OCI-LY7 (cell line): ENCODE results near the gene FNTB. TPM values are rescaled to one million over a fixed set of nuclear protein-coding genes. Genes with fewer than 3 reads are reported as not detected.

ENCODE experiments used
- BruUV-seq: library from RNA; stranded (reverse); fragments of 400-500 nt; replicated peaks from 2 replicates; lab custom pipeline; 2021; lab: Mats Ljungman, UMichigan
- CTCF ChIA-PET: fragments of 300-600 bp; sonication (Branson Sonifier 250); formaldehyde crosslinking; loops from one replicate; lab custom pipeline; 2022; ENCODE audit warnings: antibody characterized with exemption; ENCODE audit not compliant: unreplicated experiment; lab: Charles Lee
- POLR2A ChIA-PET: fragments of 300-600 bp; sonication (Branson Sonifier 250); formaldehyde crosslinking; loops from one replicate; lab custom pipeline; 2022; ENCODE audit warnings: antibody characterized with exemption; lab: Charles Lee
- DNase-seq: peaks from one replicate; pipeline ENCODE4 v3.0.0-alpha.2; 2015; ENCODE audit warnings: low spot score
- H2AFZ ChIP-seq: fragments of 200-600 bp; sonication (generic), shearing (Covaris generic); 2 replicates; pipeline ENCODE4 v1.6.1; 2014; ENCODE audit warnings: mild to moderate bottlenecking, antibody characterized with exemption, low read length, moderate library complexity
- H3K27ac ChIP-seq: fragments of 200-600 bp; sonication (generic); 2 replicates; pipeline ENCODE4 v1.5.1; 2014; ENCODE audit warnings: mixed run types, low read depth, mild to moderate bottlenecking, moderate library complexity, low read length, inconsistent platforms; ENCODE audit not compliant: poor library complexity, severe bottlenecking
- H3K36me3 ChIP-seq: fragments of 200-600 bp; sonication (generic); 2 replicates; pipeline ENCODE4 v1.6.1; 2014; ENCODE audit warnings: mild to moderate bottlenecking, antibody characterized with exemption, low read length, moderate library complexity, mixed read lengths; ENCODE audit not compliant: insufficient read depth
- H3K4me1 ChIP-seq: fragments of 200-600 bp; sonication (generic); 2 replicates; pipeline ENCODE4 v1.5.1; 2014; ENCODE audit warnings: mild to moderate bottlenecking, low read length; ENCODE audit not compliant: insufficient read depth, poor library complexity, severe bottlenecking
- H3K4me2 ChIP-seq: fragments of 200-600 bp; sonication (generic); 2 replicates; pipeline ENCODE4 v1.6.1; 2014; ENCODE audit warnings: mild to moderate bottlenecking, low read length
- H3K4me3 ChIP-seq: fragments of 200-600 bp; sonication (generic); 2 replicates; pipeline ENCODE4 v1.5.1; 2014; ENCODE audit warnings: mild to moderate bottlenecking, low read depth, low read length; ENCODE audit not compliant: poor library complexity, severe bottlenecking
- H3K79me2 ChIP-seq: fragments of 200-600 bp; sonication (generic); 2 replicates; pipeline ENCODE4 v1.6.1; 2016; ENCODE audit warnings: low read depth, mild to moderate bottlenecking, low read length, moderate library complexity, mixed read lengths; ENCODE audit not compliant: insufficient read depth
- H3K9me2 ChIP-seq: fragments of 200-600 bp; sonication (generic); 2 replicates; pipeline ENCODE4 v1.6.1; 2016; ENCODE audit warnings: mild to moderate bottlenecking, low read length, mixed read lengths; ENCODE audit not compliant: insufficient read depth
- H3K9me3 ChIP-seq: fragments of 200-600 bp; sonication (generic); 2 replicates; pipeline ENCODE4 v1.6.1; 2014; ENCODE audit warnings: mild to moderate bottlenecking, mixed run types, low read length, mixed read lengths
- H4K20me1 ChIP-seq: fragments of 200-600 bp; sonication (generic); 2 replicates; pipeline ENCODE4 v1.6.1; 2014; ENCODE audit warnings: mild to moderate bottlenecking, antibody characterized with exemption, low read length, moderate library complexity, mixed read lengths; ENCODE audit not compliant: insufficient read depth
- EZH2phosphoT487 ChIP-seq: fragments of 200-600 bp; sonication (generic); IDR thresholded peaks from 2 replicates; pipeline ENCODE4 v1.6.1; 2018; ENCODE audit warnings: low read depth, borderline replicate concordance, mild to moderate bottlenecking, mixed run types, antibody characterized with exemption, low read length, moderate library complexity, mixed read lengths
- intact Hi-C: fragments of 100-400 bp; cut with micrococcal nuclease; formaldehyde crosslinking; loops from one replicate; pipeline ENCODE4 v1.10.0; 2022; ENCODE audit not compliant: unreplicated experiment
- total RNA-seq, 2 experiments: library from RNA; depleted of rRNA in 1 of 2; stranded (reverse); fragments of >200 nt in 1 of 2; shearing (Covaris generic) in 1 of 2; gene quantifications; 2 replicates each; pipeline ENCODE4 v1.2.3, GENCODE V29; 2014 to 2022
- TF ChIP-seq, protein P1 (sequence below): fragments of 200-600 bp; sonication (generic); conservative IDR thresholded peaks from 2 replicates; pipeline ENCODE4 v1.5.1; 2014; ENCODE audit warnings: mild to moderate bottlenecking, antibody characterized with exemption, low read length, moderate library complexity, mixed read lengths

FNTB gene
- total RNA-seq, 2 experiments from 2014 or later: 9.2 to 18.0 TPM

DNA sequence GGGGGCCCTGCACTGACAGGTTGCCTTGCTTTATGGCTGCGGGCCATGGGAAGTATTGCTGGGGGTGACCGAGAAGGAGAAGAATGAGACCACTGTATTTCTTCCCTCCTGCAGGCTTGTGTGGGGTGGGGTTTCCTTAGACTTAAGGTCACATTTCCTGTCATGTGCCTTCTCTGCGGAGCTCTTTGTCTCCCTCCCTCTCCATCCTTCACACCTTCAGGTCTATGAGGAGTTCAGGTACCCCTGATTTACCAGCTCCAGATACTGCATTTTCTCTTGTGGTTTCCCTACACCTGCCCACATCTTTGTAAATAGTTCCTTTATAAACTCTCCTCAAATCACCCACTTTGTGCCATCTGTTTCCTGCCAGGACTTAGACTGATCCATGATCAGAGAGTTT, 3.6 kb downstream of the FNTB start:
- Histone ChIP-seq H3K36me3 (peaks cover 5% of the 10 kb centered on the region; the same call in 1 of the 2 replicates), H2AFZ (no peak overlapping the region), H3K4me1 (peaks cover 27% of the 10 kb centered on the region), H3K9me2 (no peaks in the 10 kb centered on the region), H3K79me2 (peaks cover 21% of the 10 kb centered on the region; the same call in 1 of the 2 replicates), H3K27ac (no peak overlapping the region), H3K4me3 (no peak overlapping the region), H3K9me3 (no peaks in the 10 kb centered on the region), H3K4me2 (no peak overlapping the region; the same call in 1 of the 2 replicates), H4K20me1 (no peaks in the 10 kb centered on the region)
- intact Hi-C loops: no loop called here
- ChIA-PET POLR2A (interaction anchor here (1.5 kb wide), 1 partner anchor 8 kb away, joined by 4 read pairs; no protein-coding TSS in a partner anchor), CTCF (interaction anchor here (0.6 kb wide), 1 partner anchor 486 kb away, joined by 4 read pairs; no protein-coding TSS in a partner anchor)
- no TSS peak for BruUV-seq
- TF ChIP-seq, protein P1, sequence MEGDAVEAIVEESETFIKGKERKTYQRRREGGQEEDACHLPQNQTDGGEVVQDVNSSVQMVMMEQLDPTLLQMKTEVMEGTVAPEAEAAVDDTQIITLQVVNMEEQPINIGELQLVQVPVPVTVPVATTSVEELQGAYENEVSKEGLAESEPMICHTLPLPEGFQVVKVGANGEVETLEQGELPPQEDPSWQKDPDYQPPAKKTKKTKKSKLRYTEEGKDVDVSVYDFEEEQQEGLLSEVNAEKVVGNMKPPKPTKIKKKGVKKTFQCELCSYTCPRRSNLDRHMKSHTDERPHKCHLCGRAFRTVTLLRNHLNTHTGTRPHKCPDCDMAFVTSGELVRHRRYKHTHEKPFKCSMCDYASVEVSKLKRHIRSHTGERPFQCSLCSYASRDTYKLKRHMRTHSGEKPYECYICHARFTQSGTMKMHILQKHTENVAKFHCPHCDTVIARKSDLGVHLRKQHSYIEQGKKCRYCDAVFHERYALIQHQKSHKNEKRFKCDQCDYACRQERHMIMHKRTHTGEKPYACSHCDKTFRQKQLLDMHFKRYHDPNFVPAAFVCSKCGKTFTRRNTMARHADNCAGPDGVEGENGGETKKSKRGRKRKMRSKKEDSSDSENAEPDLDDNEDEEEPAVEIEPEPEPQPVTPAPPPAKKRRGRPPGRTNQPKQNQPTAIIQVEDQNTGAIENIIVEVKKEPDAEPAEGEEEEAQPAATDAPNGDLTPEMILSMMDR: no peak
- no peak for TF ChIP-seq EZH2phosphoT487
- no peak for DNase-seq

DNA sequence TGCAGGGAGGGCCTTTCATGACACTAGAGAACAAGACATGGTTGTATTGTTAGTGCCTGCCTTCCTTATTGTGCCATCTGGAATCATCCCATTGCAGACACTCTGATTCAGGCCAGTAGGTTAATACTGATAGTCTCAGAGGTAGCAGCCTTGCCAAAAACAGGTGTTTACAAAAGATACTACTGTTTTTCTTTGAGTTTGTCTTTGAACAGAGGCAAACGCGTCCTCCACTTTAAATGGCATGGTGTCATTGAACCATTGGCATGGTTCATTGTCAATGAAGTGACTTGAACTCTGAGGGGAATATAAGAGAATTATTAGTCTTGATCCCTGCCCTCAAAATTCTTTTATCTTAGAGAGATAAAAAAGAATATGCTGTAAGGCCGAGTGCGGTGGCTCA, 4.2 kb downstream of the FNTB start:
- BruUV-seq: no TSS peak
- Histone ChIP-seq H3K9me3 (no peaks in the 10 kb centered on the region), H3K79me2 (peaks cover 21% of the 10 kb centered on the region; the same call in 1 of the 2 replicates), H2AFZ (no peak overlapping the region), H3K4me1 (peaks cover 24% of the 10 kb centered on the region), H3K36me3 (peaks cover 5% of the 10 kb centered on the region; the same call in 1 of the 2 replicates), H3K27ac (no peak overlapping the region), H4K20me1 (no peaks in the 10 kb centered on the region), H3K4me3 (no peak overlapping the region), H3K9me2 (no peaks in the 10 kb centered on the region), H3K4me2 (no peak overlapping the region)
- ChIA-PET CTCF (no interaction called here), POLR2A (interaction anchor here (0.6 kb wide), 1 partner anchor 1228 kb away, joined by 3 read pairs; no protein-coding TSS in a partner anchor)
- TF ChIP-seq, protein P1: no peak
- no peak for TF ChIP-seq EZH2phosphoT487
- DNase-seq: no peak
- intact Hi-C loops: no loop called here

DNA sequence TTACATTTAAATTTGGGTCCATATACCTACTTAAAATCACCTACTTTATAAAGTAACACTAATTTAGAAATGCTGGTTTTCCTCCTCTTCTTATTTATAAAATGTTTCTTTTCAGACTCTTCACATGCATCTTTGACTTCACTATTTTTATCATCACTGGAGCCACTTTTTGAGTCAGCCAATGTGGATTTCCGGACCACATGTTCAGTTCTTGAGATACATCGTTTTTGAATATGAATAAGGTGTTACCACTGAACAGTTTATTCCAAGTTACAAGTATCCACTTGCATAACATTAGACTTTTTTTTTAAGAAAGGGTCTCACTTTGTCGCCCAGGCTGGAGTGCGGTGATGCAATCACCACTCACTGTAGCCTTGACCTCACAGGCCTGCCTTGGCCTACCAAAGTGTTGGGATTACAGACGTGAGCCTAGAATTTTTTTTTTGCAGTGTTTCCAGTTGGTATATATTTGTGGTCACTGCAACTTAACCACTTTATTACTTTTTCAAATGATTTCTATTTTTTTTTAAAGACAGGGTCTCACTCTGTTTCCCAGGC, 5.7 kb downstream of the FNTB start:
- no peak for DNase-seq
- Histone ChIP-seq H3K4me1 (peaks cover 19% of the 10 kb centered on the region), H2AFZ (no peak overlapping the region), H4K20me1 (no peaks in the 10 kb centered on the region), H3K36me3 (peaks cover 5% of the 10 kb centered on the region; the same call in 1 of the 2 replicates), H3K9me3 (no peaks in the 10 kb centered on the region), H3K9me2 (no peaks in the 10 kb centered on the region), H3K79me2 (peaks cover 20% of the 10 kb centered on the region; the same call in 1 of the 2 replicates), H3K4me2 (no peak overlapping the region), H3K27ac (no peak overlapping the region), H3K4me3 (no peak overlapping the region)
- intact Hi-C loops: no loop called here
- no peak for TF ChIP-seq EZH2phosphoT487
- TF ChIP-seq, protein P1: no peak
- ChIA-PET CTCF (interaction anchor here (0.5 kb wide), 1 partner anchor 127 kb away, joined by 3 read pairs; no protein-coding TSS in a partner anchor), POLR2A (no interaction called here)
- no TSS peak for BruUV-seq
